NCI-H345 treated with DMSO at 0.1 percent for 48 hours (cell line): ENCODE results near the gene HS2ST1.

Source experiments
- DNase-seq: peaks from one replicate; lab custom pipeline; 2025; ENCODE audit not compliant: unreplicated experiment; lab: John Stamatoyannopoulos, UW

HS2ST1 gene

DNA sequence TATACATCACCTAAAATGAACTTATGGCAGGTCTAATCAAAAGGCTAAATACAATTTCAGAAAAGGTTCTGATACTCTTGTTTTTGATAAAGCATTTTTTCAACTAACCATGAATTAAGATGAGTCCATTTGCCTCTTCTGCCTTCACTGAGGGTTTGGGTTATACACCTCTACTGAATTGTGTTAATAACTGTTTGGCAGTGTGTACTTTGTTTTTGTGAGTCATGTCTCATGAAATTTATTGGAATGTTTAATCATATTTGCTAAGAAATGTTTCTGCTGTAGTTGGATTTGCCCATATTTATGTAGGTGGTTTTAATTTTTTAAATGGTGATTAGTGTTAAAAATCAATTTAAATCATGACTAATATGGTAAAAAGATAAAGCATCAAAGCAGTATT, 190.5 kb downstream of the HS2ST1 start:
- no peak for DNase-seq

- DNase-seq: no peak
Measured at GRCh38 chr1:87106144-87106543, 191.7 kb downstream of the HS2ST1 start.

DNA sequence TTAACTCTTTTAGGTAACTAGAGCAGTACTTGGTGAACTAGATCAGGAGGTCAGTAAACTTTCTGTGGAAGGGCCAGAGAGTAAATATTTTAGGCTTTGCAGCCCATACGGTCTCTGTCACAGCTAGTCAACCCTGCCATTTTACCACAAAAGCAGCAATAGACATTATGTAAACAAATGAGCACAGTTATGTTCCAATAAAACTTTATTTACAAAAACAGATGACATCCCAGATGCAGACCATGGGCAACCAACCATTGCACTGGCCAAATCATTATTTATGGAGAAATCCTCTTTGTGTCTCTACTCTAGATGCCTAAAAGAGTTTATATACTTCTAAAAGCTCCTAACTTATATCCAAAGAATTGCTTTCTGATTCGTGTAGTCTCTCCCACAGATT, 192.4 kb downstream of the HS2ST1 start:
- no peak for DNase-seq

- no peak for DNase-seq
Measured at GRCh38 chr1:87108228-87108627, 193.8 kb downstream of the HS2ST1 start.

GRCh38 chr1:87108814-87109411, 194.5 kb downstream of the HS2ST1 start:
- no peak for DNase-seq

DNA sequence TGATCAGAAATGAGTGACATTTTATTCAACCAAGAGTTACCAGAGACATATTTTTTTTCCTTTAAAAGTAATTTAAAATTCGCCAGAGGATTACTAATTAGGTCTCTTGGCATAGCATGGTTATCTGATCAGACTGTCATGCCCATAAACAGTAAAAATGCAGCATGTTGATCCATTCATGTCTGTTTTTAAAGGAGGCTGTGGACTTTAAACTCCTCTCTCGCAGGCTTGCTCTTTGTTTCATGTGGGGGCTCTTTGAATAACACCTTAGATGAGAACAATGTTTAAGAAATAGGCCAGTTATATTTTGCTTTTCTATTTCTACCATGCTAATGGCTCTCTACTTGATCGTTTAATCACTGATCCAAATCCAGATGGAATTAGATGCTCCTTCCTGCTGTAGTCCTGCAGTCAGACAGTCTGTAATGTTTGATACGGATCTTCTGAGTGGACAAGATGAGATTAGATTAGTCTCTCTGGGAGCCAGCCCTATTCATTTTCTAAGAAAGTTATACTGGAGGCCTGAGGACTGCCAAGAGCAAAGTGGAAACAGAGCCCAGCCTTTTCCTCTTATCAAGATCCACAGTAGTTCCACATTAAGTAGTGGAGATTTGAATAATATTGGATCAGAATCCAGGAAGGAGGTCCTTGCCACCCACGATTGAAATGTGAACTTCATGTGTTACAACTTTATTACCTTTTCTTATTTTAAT, 197.4 kb downstream of the HS2ST1 start:
- DNase-seq: no peak

DNA sequence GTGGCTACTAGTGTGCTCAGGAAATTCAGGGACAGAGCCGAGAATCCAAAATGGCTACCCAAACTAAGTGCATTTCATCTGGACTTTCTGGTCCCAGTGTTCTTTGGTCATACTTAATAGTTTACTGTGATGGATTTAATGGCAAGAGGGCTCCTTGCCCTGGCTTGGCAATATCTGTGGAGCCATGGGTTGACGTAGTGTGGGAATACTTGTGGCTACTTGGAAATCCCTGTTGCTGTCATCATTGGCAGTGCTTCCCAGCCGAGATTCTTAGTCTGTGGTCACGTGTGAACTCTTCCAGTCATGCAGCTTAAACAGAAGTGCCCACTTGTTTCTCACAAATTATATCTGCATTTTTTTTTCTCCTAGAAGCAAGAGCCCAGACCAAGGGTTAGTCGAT, 198.9 kb downstream of the HS2ST1 start:
- DNase-seq: no peak

- no peak for DNase-seq
Measured at GRCh38 chr1:87115317-87115890, 201.0 kb downstream of the HS2ST1 start.

DNA sequence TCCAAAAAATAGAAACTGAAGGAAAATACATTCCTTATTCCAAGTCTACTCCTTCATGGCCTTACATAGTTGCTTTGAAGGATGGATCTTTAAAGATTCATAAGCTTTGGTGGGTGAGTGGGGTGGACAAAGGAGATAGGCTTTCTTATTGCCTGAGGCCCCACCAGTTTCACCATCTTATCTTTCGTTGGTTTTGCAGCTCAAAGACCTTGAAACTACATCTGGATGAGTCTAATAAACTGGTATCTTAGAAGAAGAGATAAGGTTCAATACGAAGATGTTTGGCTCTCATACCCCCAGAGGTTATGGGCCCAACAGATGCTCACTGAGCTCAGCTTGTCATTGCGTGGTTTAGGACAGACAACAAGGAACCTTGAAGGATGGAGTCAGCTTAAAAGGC, 201.5 kb downstream of the HS2ST1 start:
- no peak for DNase-seq

GRCh38 chr1:87117761-87118368, 203.4 kb downstream of the HS2ST1 start:
- DNase-seq: no peak

GRCh38 chr1:87119541-87120140, 205.2 kb downstream of the HS2ST1 start:
- DNase-seq: no peak

- DNase-seq: no peak
Measured at GRCh38 chr1:87120779-87121178, 206.3 kb downstream of the HS2ST1 start.

DNA sequence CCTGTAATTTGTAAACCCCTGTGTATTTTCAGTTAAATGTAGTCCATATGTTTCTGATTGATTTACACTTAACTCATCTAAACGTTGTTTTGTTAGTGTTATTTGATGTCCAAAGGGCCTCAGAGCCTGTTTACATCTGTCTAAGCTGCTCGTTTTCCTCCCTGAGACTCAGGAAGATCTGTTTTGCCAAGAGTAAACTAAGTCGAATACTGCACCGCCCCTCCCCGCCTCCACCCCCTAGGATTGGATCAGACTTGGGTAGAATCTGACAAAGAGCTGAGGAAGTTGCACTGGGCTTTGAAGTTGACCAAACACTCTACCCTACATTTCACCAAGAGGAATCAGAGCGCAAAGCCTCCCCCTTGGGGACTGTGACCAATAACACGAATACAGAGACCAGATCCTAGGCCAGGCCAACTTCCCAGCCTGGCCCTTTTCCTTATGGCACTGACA, 207.3 kb downstream of the HS2ST1 start:
- DNase-seq: no peak

GRCh38 chr1:87122243-87122642, 207.8 kb downstream of the HS2ST1 start:
- no peak for DNase-seq

DNA sequence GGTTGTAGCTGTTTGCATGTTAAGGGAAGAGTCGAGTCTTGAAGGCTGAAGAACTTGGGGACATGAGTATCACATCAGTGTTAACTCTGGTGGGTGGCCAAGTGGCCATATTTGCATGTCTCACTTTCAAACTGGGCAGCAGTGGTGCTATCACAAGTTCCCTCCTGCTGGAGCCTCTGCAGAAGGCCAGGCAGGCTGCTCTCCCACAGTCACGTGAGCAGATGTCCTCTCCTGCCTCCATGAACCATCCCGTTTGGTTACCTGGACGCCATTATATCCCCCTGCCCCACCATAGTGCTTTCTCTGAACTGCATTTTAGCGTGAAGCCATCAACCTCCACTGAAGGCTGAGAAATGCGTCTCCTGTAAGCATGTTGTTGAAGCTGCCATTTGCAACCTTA, 209.2 kb downstream of the HS2ST1 start:
- no peak for DNase-seq

DNA sequence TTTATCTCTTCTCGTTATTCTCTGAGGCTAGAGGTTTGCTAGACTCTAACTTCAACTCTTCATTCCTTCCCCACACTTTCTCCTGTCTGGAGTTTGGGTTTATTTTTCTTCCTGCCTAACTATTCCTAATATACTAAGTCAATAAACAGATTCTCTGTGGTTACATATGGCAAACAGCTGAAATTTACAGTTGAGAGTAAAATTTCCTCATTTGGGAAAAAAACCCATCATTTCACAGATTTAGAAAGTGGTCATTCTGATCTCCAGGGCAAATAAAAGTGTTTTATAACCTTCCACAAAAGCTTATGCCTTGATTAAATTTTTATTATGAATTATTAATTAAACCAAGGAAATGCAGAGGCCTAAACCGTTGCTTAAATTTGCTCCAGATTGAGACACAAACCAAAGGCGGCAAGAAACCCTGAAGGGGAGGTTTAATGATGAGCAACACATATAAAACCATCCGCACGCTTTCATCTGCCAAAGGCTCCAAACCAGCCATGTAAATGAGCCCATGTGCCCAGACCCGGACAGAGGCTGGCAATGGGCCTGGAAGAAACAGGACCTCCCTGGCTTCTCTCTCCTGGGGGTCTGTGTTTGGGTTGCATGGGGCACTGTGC, 212.6 kb downstream of the HS2ST1 start:
- DNase-seq: no peak

GRCh38 chr1:87127581-87127980, 213.1 kb downstream of the HS2ST1 start:
- no peak for DNase-seq

GRCh38 chr1:87129038-87129437, 214.6 kb downstream of the HS2ST1 start:
- DNase-seq: no peak

GRCh38 chr1:87129606-87130005, 215.2 kb downstream of the HS2ST1 start:
- DNase-seq: no peak

- DNase-seq: no peak
Measured at GRCh38 chr1:87130438-87130837, 216.0 kb downstream of the HS2ST1 start.

GRCh38 chr1:87131809-87132283, 217.4 kb downstream of the HS2ST1 start:
- DNase-seq: peak; percentile 46
